Kidney (tissue), 14 donors: ENCODE results near the gene POLR1A. TPM values are rescaled to one million over a fixed set of nuclear protein-coding genes. Genes with fewer than 3 reads are reported as not detected.

ENCODE experiments used
- DNase-seq, 5 donors: peaks; one replicate each; pipeline ENCODE4 v3.0.0-alpha.2; 2013 to 2020
- FAIRE-seq: peaks from 2 replicates; lab custom pipeline; 2012; peaks lifted over from hg19 to GRCh38; lab: Jason Lieb, UNC
- H3K27ac ChIP-seq, 2 donors: one replicate each; pipeline ENCODE4 v1.7.0; 2013; ENCODE audit warnings: low read depth in 2 of 2, low read length in 2 of 2, inconsistent platforms in 1 of 2
- H3K27me3 ChIP-seq: one replicate; pipeline ENCODE4 v1.7.1; 2013; ENCODE audit warnings: low read length, inconsistent platforms; ENCODE audit not compliant: control insufficient read depth, insufficient read depth
- H3K36me3 ChIP-seq, 3 donors: one replicate each; pipeline versions ENCODE4 v1.7.0 to v1.7.1; 2013; ENCODE audit warnings: low read length in 3 of 3, control low read depth in 1 of 3, inconsistent platforms in 1 of 3; ENCODE audit not compliant: insufficient read depth in 3 of 3, control insufficient read depth in 2 of 3
- H3K4me1 ChIP-seq, 3 donors: one replicate each; pipeline versions ENCODE4 v1.7.0 to v1.7.1; 2013; ENCODE audit warnings: low read length in 3 of 3, inconsistent platforms in 1 of 3, low read depth in 1 of 3; ENCODE audit not compliant: control insufficient read depth in 2 of 3, insufficient read depth in 2 of 3
- H3K4me3 ChIP-seq, 3 donors: one replicate each; pipeline versions ENCODE4 v1.7.0 to v1.8.1; 2013; ENCODE audit warnings: low read length in 3 of 3, control low read depth in 1 of 3, inconsistent platforms in 1 of 3
- H3K9ac ChIP-seq, 3 donors: one replicate each; pipeline versions ENCODE4 v1.7.0 to v1.7.1; 2013; ENCODE audit warnings: low read length in 3 of 3, control low read depth in 1 of 3, inconsistent platforms in 1 of 3
- H3K9me3 ChIP-seq, 3 donors: one replicate each; pipeline versions ENCODE4 v1.7.0 to v1.7.1; 2013; ENCODE audit warnings: low read length in 3 of 3, control low read depth in 1 of 3, inconsistent platforms in 1 of 3; ENCODE audit not compliant: control insufficient read depth in 2 of 3, insufficient read depth in 1 of 3
- CTCF ChIP-seq: IDR thresholded peaks from 3 replicates; pipeline ENCODE4 v1.5.1; 2012; ENCODE audit warnings: mild to moderate bottlenecking, moderate library complexity, borderline replicate concordance; ENCODE audit not compliant: insufficient read depth; ENCODE audit errors: extremely low read depth
- intact Hi-C: fragments of 100-400 bp; cut with DNase I; formaldehyde crosslinking; loops from one replicate; pipeline ENCODE4 v1.11.1; 2022
- polyA plus RNA-seq: library from polyadenylated mRNA; stranded (reverse); fragments of 350-450 nt; fragmentation: Illumina TruSeq; extraction: RNeasy Lipid Tissue Mini Kit (QIAGEN cat#74804); gene quantifications from one replicate; pipeline ENCODE4 v1.2.3, GENCODE V29; 2014; ENCODE audit warnings: low read depth, low replicate concordance; ENCODE audit not compliant: insufficient read depth
- total RNA-seq: library from RNA; stranded (reverse); fragmentation: NEBNext Ultra II Directional; extraction: Animal tissue kit (Norgen Biotek cat#: 25700); gene quantifications from one replicate; pipeline ENCODE4 v1.2.1, GENCODE V29; 2021
- donor health status: control.
- donor health status: control.
- donor health status: control.
- donor health status: control.
- donor health status: control.
- donor health status: DM: yes; HTN: yes; CAD: no.
- donor health status: Normal renal cell carcinoma (clear cell type).

Gene POLR1A
- total and polyA plus RNA-seq, 2 donors from 2014 or later, result 3.4 to 33.7 TPM

GRCh38 chr2:86025976-86026743 is 79.5 kb downstream of the POLR1A start:
- Histone ChIP-seq H3K9me3 (no peaks in the 10 kb centered on the region), H3K4me1 (peaks cover 0 to 8% (median 2%) of the 10 kb centered on the region in 3 donors), H3K27ac (no peak overlapping the region), H3K9ac (no peak overlapping the region), H3K27me3 (no peaks in the 10 kb centered on the region), H3K36me3 (peaks cover 5 to 37% (median 25%) of the 10 kb centered on the region in 3 donors), H3K4me3 (no peak overlapping the region)
- no peak for FAIRE-seq
- no peak for DNase-seq
- intact Hi-C loops, result no loop called here
- no peak for TF ChIP-seq CTCF

GRCh38 chr2:86025229-86025820 is 80.4 kb downstream of the POLR1A start:
- FAIRE-seq (no peak), DNase-seq (no peak)
- no peak for TF ChIP-seq CTCF
- no peak overlapping the region for H3K4me3 ChIP-seq
- H3K36me3 ChIP-seq, result peaks cover 2 to 30% (median 21%) of the 10 kb centered on the region in 3 donors
- H3K9ac ChIP-seq, result no peak overlapping the region
- peaks cover 0 to 8% (median 2%) of the 10 kb centered on the region in 3 donors for H3K4me1 ChIP-seq
- no peaks in the 10 kb centered on the region for H3K27me3 ChIP-seq
- intact Hi-C loops, result no loop called here
- no peaks in the 10 kb centered on the region for H3K9me3 ChIP-seq
- H3K27ac ChIP-seq, result no peak overlapping the region

- intact Hi-C loops, result no loop called here
- no peak for FAIRE-seq
These were observed 82.3 kb downstream of the POLR1A start for GRCh38 chr2:86023366-86023712.

More at GRCh38 chr2:86023366-86023712, 82.3 kb downstream of the POLR1A start:
- DNase-seq, result no peak
- H3K4me3 ChIP-seq, result no peak overlapping the region
- no peaks in the 10 kb centered on the region for H3K9me3 ChIP-seq
- H3K36me3 ChIP-seq, result peaks cover 0 to 13% (median 13%) of the 10 kb centered on the region in 3 donors
- peaks cover 0 to 2% (median 0%) of the 10 kb centered on the region in 3 donors for H3K4me1 ChIP-seq
- H3K27me3 ChIP-seq, result no peaks in the 10 kb centered on the region
- TF ChIP-seq CTCF, result no peak
- no peak overlapping the region for H3K9ac ChIP-seq
- no peak overlapping the region for H3K27ac ChIP-seq
